ENCODE measurements around the gene ANKRD53.

ANKRD53 gene

GRCh38 chr2:71003966-71004755 lies 25.7 kb downstream of the ANKRD53 start:
- Histone ChIP-seq H3K36me3 (replicated peaks; ENCODE audit: low read depth, low read length) (no peaks in the 10 kb centered on the region), H3K4me2 (ENCODE audit: low read length) (no peak overlapping the region), H3K4me3 (ENCODE audit: low read length) (no peak overlapping the region), H3K79me2 (ENCODE audit: low read length) (no peaks in the 10 kb centered on the region), H3K9ac (ENCODE audit: low read length) (no peak overlapping the region), H3K9me3 (ENCODE audit: insufficient read depth, low read length) (no peaks in the 10 kb centered on the region), H3K4me1 (ENCODE audit: low read length) (peaks cover 11% of the 10 kb centered on the region; the same call in 1 of the 2 replicates), H3K27me3 (ENCODE audit: low read depth, low read length) (no peaks in the 10 kb centered on the region), H4K20me1 (ENCODE audit: insufficient read depth, low read length) (no peaks in the 10 kb centered on the region), H2AFZ (ENCODE audit: low read depth, low read length) (no peak overlapping the region), H3K27ac (ENCODE audit: low read length) (no peak overlapping the region)
- TF ChIP-seq CTCF (IDR thresholded peaks at IDR 0.05; ENCODE audit: low read depth, low read length) (no peak), EZH2phosphoT487 (IDR thresholded peaks at IDR 0.05; ENCODE audit: low read depth) (no peak)

GRCh38 chr2:71004857-71005256 lies 26.4 kb downstream of the ANKRD53 start:
- Histone ChIP-seq H3K79me2 (ENCODE audit: low read length) (no peaks in the 10 kb centered on the region), H2AFZ (ENCODE audit: low read depth, low read length) (no peak overlapping the region), H3K27ac (ENCODE audit: low read length) (no peak overlapping the region), H3K4me1 (ENCODE audit: low read length) (peaks cover 11% of the 10 kb centered on the region; the same call in 1 of the 2 replicates), H3K9me3 (ENCODE audit: insufficient read depth, low read length) (no peaks in the 10 kb centered on the region), H4K20me1 (ENCODE audit: insufficient read depth, low read length) (no peaks in the 10 kb centered on the region), H3K9ac (ENCODE audit: low read length) (no peak overlapping the region), H3K4me3 (ENCODE audit: low read length) (no peak overlapping the region), H3K36me3 (replicated peaks; ENCODE audit: low read depth, low read length) (no peaks in the 10 kb centered on the region), H3K27me3 (ENCODE audit: low read depth, low read length) (no peaks in the 10 kb centered on the region), H3K4me2 (ENCODE audit: low read length) (no peak overlapping the region)
- TF ChIP-seq CTCF (IDR thresholded peaks at IDR 0.05; ENCODE audit: low read depth, low read length) (no peak), EZH2phosphoT487 (IDR thresholded peaks at IDR 0.05; ENCODE audit: low read depth) (no peak)

- peaks cover 8% of the 10 kb centered on the region; the same call in 1 of the 2 replicates for H3K4me1 ChIP-seq (ENCODE audit: low read length)
- no peaks in the 10 kb centered on the region for H3K27me3 ChIP-seq (ENCODE audit: low read depth, low read length)
- no peak overlapping the region for H2AFZ ChIP-seq (ENCODE audit: low read depth, low read length)
- H3K4me2 ChIP-seq (ENCODE audit: low read length): no peak overlapping the region
- no peak overlapping the region for H3K27ac ChIP-seq (ENCODE audit: low read length)
- H3K36me3 ChIP-seq (replicated peaks; ENCODE audit: low read depth, low read length): no peaks in the 10 kb centered on the region
- no peak overlapping the region for H3K9ac ChIP-seq (ENCODE audit: low read length)
- no peaks in the 10 kb centered on the region for H4K20me1 ChIP-seq (ENCODE audit: insufficient read depth, low read length)
- H3K9me3 ChIP-seq (ENCODE audit: insufficient read depth, low read length): no peaks in the 10 kb centered on the region
- H3K79me2 ChIP-seq (ENCODE audit: low read length): no peaks in the 10 kb centered on the region
- TF ChIP-seq EZH2phosphoT487 (IDR thresholded peaks at IDR 0.05; ENCODE audit: low read depth): no peak
- TF ChIP-seq CTCF (IDR thresholded peaks at IDR 0.05; ENCODE audit: low read depth, low read length): no peak
- no peak overlapping the region for H3K4me3 ChIP-seq (ENCODE audit: low read length)
Measured at GRCh38 chr2:71005271-71006202, 27.1 kb downstream of the ANKRD53 start.

GRCh38 chr2:71006323-71006722 lies 27.9 kb downstream of the ANKRD53 start:
- Histone ChIP-seq H4K20me1 (ENCODE audit: insufficient read depth, low read length) (no peaks in the 10 kb centered on the region), H3K36me3 (replicated peaks; ENCODE audit: low read depth, low read length) (no peaks in the 10 kb centered on the region), H3K79me2 (ENCODE audit: low read length) (no peaks in the 10 kb centered on the region), H3K4me3 (ENCODE audit: low read length) (no peak overlapping the region), H3K4me1 (ENCODE audit: low read length) (peaks cover 3% of the 10 kb centered on the region; the same call in 1 of the 2 replicates), H2AFZ (ENCODE audit: low read depth, low read length) (no peak overlapping the region), H3K9ac (ENCODE audit: low read length) (no peak overlapping the region), H3K27ac (ENCODE audit: low read length) (no peak overlapping the region), H3K9me3 (ENCODE audit: insufficient read depth, low read length) (no peaks in the 10 kb centered on the region), H3K27me3 (ENCODE audit: low read depth, low read length) (no peaks in the 10 kb centered on the region), H3K4me2 (ENCODE audit: low read length) (no peak overlapping the region)
- TF ChIP-seq CTCF (IDR thresholded peaks at IDR 0.05; ENCODE audit: low read depth, low read length) (no peak), EZH2phosphoT487 (IDR thresholded peaks at IDR 0.05; ENCODE audit: low read depth) (no peak)
